Measurements from ENCODE around the gene MASTL.

Gene MASTL

GRCh38 chr10:27155066-27155754 is at the start of gene MASTL:
TSS of gene MASTL (plus strand) at chr10:27155352. CDS start at chr10:27155427, 75 bp downstream.
- peaks cover 44% of the 10 kb centered on the region for H3K36me3 ChIP-seq (ENCODE audit: insufficient read depth, low read length)
- peaks cover 33% of the 10 kb centered on the region for H3K4me1 ChIP-seq (ENCODE audit: insufficient read depth, low read length, severe bottlenecking)
- H4K20me1 ChIP-seq (ENCODE audit: insufficient read depth, low read length): peaks cover 10% of the 10 kb centered on the region; the same call in 1 of the 2 replicates
- peak within 1 kb of the TSS; percentile 100 for H3K9ac ChIP-seq (ENCODE audit: low read length)
- no peaks in the 10 kb centered on the region for H3K27me3 ChIP-seq (ENCODE audit: insufficient read depth, low read length)
- no peak within 1 kb of the TSS for H2AFZ ChIP-seq (ENCODE audit: low read length)
- H3K27ac ChIP-seq (ENCODE audit: low read depth, low read length, poor library complexity, severe bottlenecking): peak within 1 kb of the TSS; percentile 100
- no peaks in the 10 kb centered on the region for H3K9me3 ChIP-seq (ENCODE audit: low read length)
- TF ChIP-seq CTCF (IDR thresholded peaks at IDR 0.05; ENCODE audit: low read length) (no peak), EZH2 (IDR thresholded peaks at IDR 0.05; ENCODE audit: borderline replicate concordance, low read length) (no peak)
- H3K4me2 ChIP-seq (ENCODE audit: low read length): peak within 1 kb of the TSS; percentile 99
- no peaks in the 10 kb centered on the region for H3F3A ChIP-seq (ENCODE audit: insufficient read depth, low read length)
- peaks cover 62% of the 10 kb centered on the region for H3K79me2 ChIP-seq (ENCODE audit: insufficient read depth, low read length)
- H3K4me3 ChIP-seq (ENCODE audit: low read depth, low read length, poor library complexity, severe bottlenecking): peak within 1 kb of the TSS; percentile 96
- H3K9me2 ChIP-seq (ENCODE audit: low read depth, low read length): no peaks in the 10 kb centered on the region

- Histone ChIP-seq H3K4me2 (ENCODE audit: low read length) (no peak overlapping the region), H3K4me1 (ENCODE audit: insufficient read depth, low read length, severe bottlenecking) (no peaks in the 10 kb centered on the region), H3K27me3 (ENCODE audit: insufficient read depth, low read length) (no peaks in the 10 kb centered on the region), H3K9me2 (ENCODE audit: low read depth, low read length) (no peaks in the 10 kb centered on the region), H2AFZ (ENCODE audit: low read length) (no peak overlapping the region), H3F3A (ENCODE audit: insufficient read depth, low read length) (no peaks in the 10 kb centered on the region), H3K9ac (ENCODE audit: low read length) (no peak overlapping the region), H3K9me3 (ENCODE audit: low read length) (0 out of 2 replicates have a peak, but pooled peaks cover 2% of the 10 kb centered on the region), H3K79me2 (ENCODE audit: insufficient read depth, low read length) (no peaks in the 10 kb centered on the region), H3K27ac (ENCODE audit: low read depth, low read length, poor library complexity, severe bottlenecking) (no peak overlapping the region), H4K20me1 (ENCODE audit: insufficient read depth, low read length) (no peaks in the 10 kb centered on the region), H3K36me3 (ENCODE audit: insufficient read depth, low read length) (peaks cover 49% of the 10 kb centered on the region), H3K4me3 (ENCODE audit: low read depth, low read length, poor library complexity, severe bottlenecking) (no peak overlapping the region)
- no peak for TF ChIP-seq EZH2 (IDR thresholded peaks at IDR 0.05; ENCODE audit: borderline replicate concordance, low read length)
- no peak for TF ChIP-seq CTCF (IDR thresholded peaks at IDR 0.05; ENCODE audit: low read length)
These were observed 47.0 kb upstream of the MASTL start for GRCh38 chr10:27108165-27108564.

- peaks cover 5% of the 10 kb centered on the region; the same call in 1 of the 2 replicates for H3F3A ChIP-seq (ENCODE audit: insufficient read depth, low read length)
- H3K9ac ChIP-seq (ENCODE audit: low read length): no peak overlapping the region
- no peak overlapping the region for H3K27ac ChIP-seq (ENCODE audit: low read depth, low read length, poor library complexity, severe bottlenecking)
- H3K9me3 ChIP-seq (ENCODE audit: low read length): no peaks in the 10 kb centered on the region
- H3K9me2 ChIP-seq (ENCODE audit: low read depth, low read length): no peaks in the 10 kb centered on the region; the same call in 1 of the 2 replicates
- TF ChIP-seq EZH2 (IDR thresholded peaks at IDR 0.05; ENCODE audit: borderline replicate concordance, low read length) (no peak), CTCF (IDR thresholded peaks at IDR 0.05; ENCODE audit: low read length) (no peak)
- H3K4me1 ChIP-seq (ENCODE audit: insufficient read depth, low read length, severe bottlenecking): no peaks in the 10 kb centered on the region
- H3K79me2 ChIP-seq (ENCODE audit: insufficient read depth, low read length): no peaks in the 10 kb centered on the region
- no peaks in the 10 kb centered on the region for H4K20me1 ChIP-seq (ENCODE audit: insufficient read depth, low read length)
- peaks cover 77% of the 10 kb centered on the region for H3K36me3 ChIP-seq (ENCODE audit: insufficient read depth, low read length)
- H3K4me3 ChIP-seq (ENCODE audit: low read depth, low read length, poor library complexity, severe bottlenecking): no peak overlapping the region
- H3K27me3 ChIP-seq (ENCODE audit: insufficient read depth, low read length): no peaks in the 10 kb centered on the region
- no peak overlapping the region for H3K4me2 ChIP-seq (ENCODE audit: low read length)
- H2AFZ ChIP-seq (ENCODE audit: low read length): no peak overlapping the region
These were observed 20.8 kb upstream of the MASTL start for GRCh38 chr10:27134371-27134770.

Measured in OCI-LY1 (cell line).